OCI-LY7 (cell line): ENCODE results near the gene PAK1. TPM values are rescaled to one million over a fixed set of nuclear protein-coding genes. Genes with fewer than 3 reads are reported as not detected.

Source experiments
- BruUV-seq: library from RNA; stranded (reverse); fragments of 400-500 nt; replicated peaks from 2 replicates; lab custom pipeline; 2021; lab: Mats Ljungman, UMichigan
- CTCF ChIA-PET: fragments of 300-600 bp; sonication (Branson Sonifier 250); formaldehyde crosslinking; loops from one replicate; lab custom pipeline; 2022; ENCODE audit warnings: antibody characterized with exemption; ENCODE audit not compliant: unreplicated experiment; lab: Charles Lee
- POLR2A ChIA-PET: fragments of 300-600 bp; sonication (Branson Sonifier 250); formaldehyde crosslinking; loops from one replicate; lab custom pipeline; 2022; ENCODE audit warnings: antibody characterized with exemption; lab: Charles Lee
- DNase-seq: peaks from one replicate; pipeline ENCODE4 v3.0.0-alpha.2; 2015; ENCODE audit warnings: low spot score
- H2AFZ ChIP-seq: fragments of 200-600 bp; sonication (generic), shearing (Covaris generic); 2 replicates; pipeline ENCODE4 v1.6.1; 2014; ENCODE audit warnings: mild to moderate bottlenecking, antibody characterized with exemption, low read length, moderate library complexity
- H3K27ac ChIP-seq: fragments of 200-600 bp; sonication (generic); 2 replicates; pipeline ENCODE4 v1.5.1; 2014; ENCODE audit warnings: mixed run types, low read depth, mild to moderate bottlenecking, moderate library complexity, low read length, inconsistent platforms; ENCODE audit not compliant: poor library complexity, severe bottlenecking
- H3K36me3 ChIP-seq: fragments of 200-600 bp; sonication (generic); 2 replicates; pipeline ENCODE4 v1.6.1; 2014; ENCODE audit warnings: mild to moderate bottlenecking, antibody characterized with exemption, low read length, moderate library complexity, mixed read lengths; ENCODE audit not compliant: insufficient read depth
- H3K4me1 ChIP-seq: fragments of 200-600 bp; sonication (generic); 2 replicates; pipeline ENCODE4 v1.5.1; 2014; ENCODE audit warnings: mild to moderate bottlenecking, low read length; ENCODE audit not compliant: insufficient read depth, poor library complexity, severe bottlenecking
- H3K4me2 ChIP-seq: fragments of 200-600 bp; sonication (generic); 2 replicates; pipeline ENCODE4 v1.6.1; 2014; ENCODE audit warnings: mild to moderate bottlenecking, low read length
- H3K4me3 ChIP-seq: fragments of 200-600 bp; sonication (generic); 2 replicates; pipeline ENCODE4 v1.5.1; 2014; ENCODE audit warnings: mild to moderate bottlenecking, low read depth, low read length; ENCODE audit not compliant: poor library complexity, severe bottlenecking
- H3K79me2 ChIP-seq: fragments of 200-600 bp; sonication (generic); 2 replicates; pipeline ENCODE4 v1.6.1; 2016; ENCODE audit warnings: low read depth, mild to moderate bottlenecking, low read length, moderate library complexity, mixed read lengths; ENCODE audit not compliant: insufficient read depth
- H3K9me2 ChIP-seq: fragments of 200-600 bp; sonication (generic); 2 replicates; pipeline ENCODE4 v1.6.1; 2016; ENCODE audit warnings: mild to moderate bottlenecking, low read length, mixed read lengths; ENCODE audit not compliant: insufficient read depth
- H3K9me3 ChIP-seq: fragments of 200-600 bp; sonication (generic); 2 replicates; pipeline ENCODE4 v1.6.1; 2014; ENCODE audit warnings: mild to moderate bottlenecking, mixed run types, low read length, mixed read lengths
- H4K20me1 ChIP-seq: fragments of 200-600 bp; sonication (generic); 2 replicates; pipeline ENCODE4 v1.6.1; 2014; ENCODE audit warnings: mild to moderate bottlenecking, antibody characterized with exemption, low read length, moderate library complexity, mixed read lengths; ENCODE audit not compliant: insufficient read depth
- CTCF ChIP-seq: fragments of 200-600 bp; sonication (generic); conservative IDR thresholded peaks from 2 replicates; pipeline ENCODE4 v1.5.1; 2014; ENCODE audit warnings: mild to moderate bottlenecking, antibody characterized with exemption, low read length, moderate library complexity, mixed read lengths
- EZH2phosphoT487 ChIP-seq: fragments of 200-600 bp; sonication (generic); IDR thresholded peaks from 2 replicates; pipeline ENCODE4 v1.6.1; 2018; ENCODE audit warnings: low read depth, borderline replicate concordance, mild to moderate bottlenecking, mixed run types, antibody characterized with exemption, low read length, moderate library complexity, mixed read lengths
- intact Hi-C: fragments of 100-400 bp; cut with micrococcal nuclease; formaldehyde crosslinking; loops from one replicate; pipeline ENCODE4 v1.10.0; 2022; ENCODE audit not compliant: unreplicated experiment
- total RNA-seq, 2 experiments: library from RNA; depleted of rRNA in 1 of 2; stranded (reverse); fragments of >200 nt in 1 of 2; shearing (Covaris generic) in 1 of 2; gene quantifications; 2 replicates each; pipeline ENCODE4 v1.2.3, GENCODE V29; 2014 to 2022

The PAK1 gene
- total RNA-seq, 2 experiments from 2014 or later, result 1.0 to 3.4 TPM

GRCh38 chr11:77407613-77408012 lies 66.3 kb downstream of the PAK1 start:
- no peaks in the 10 kb centered on the region for H4K20me1 ChIP-seq
- no peaks in the 10 kb centered on the region for H3K36me3 ChIP-seq
- H3K4me2 ChIP-seq, result no peak overlapping the region
- no peaks in the 10 kb centered on the region for H3K4me1 ChIP-seq
- TF ChIP-seq EZH2phosphoT487 (no peak), CTCF (no peak)
- no peaks in the 10 kb centered on the region for H3K9me2 ChIP-seq
- H3K4me3 ChIP-seq, result no peak overlapping the region
- H3K79me2 ChIP-seq, result no peaks in the 10 kb centered on the region
- no peak overlapping the region for H3K27ac ChIP-seq
- no TSS peak for BruUV-seq
- no peaks in the 10 kb centered on the region for H3K9me3 ChIP-seq
- POLR2A ChIA-PET, result no interaction called here
- intact Hi-C loops, result no loop called here
- CTCF ChIA-PET, result no interaction called here
- H2AFZ ChIP-seq, result no peak overlapping the region
- no peak for DNase-seq

GRCh38 chr11:77406396-77406795 lies 67.5 kb downstream of the PAK1 start:
- POLR2A ChIA-PET, result interaction anchor here (0.6 kb wide), 1 partner anchor 88 kb away, joined by 4 read pairs; no protein-coding TSS in a partner anchor
- no peak overlapping the region for H3K4me2 ChIP-seq
- no peak overlapping the region for H2AFZ ChIP-seq
- BruUV-seq, result no TSS peak
- H3K36me3 ChIP-seq, result no peaks in the 10 kb centered on the region
- no peak for DNase-seq
- no peak for TF ChIP-seq EZH2phosphoT487
- TF ChIP-seq CTCF, result no peak
- H3K27ac ChIP-seq, result no peak overlapping the region
- H3K79me2 ChIP-seq, result no peaks in the 10 kb centered on the region
- H3K4me3 ChIP-seq, result no peak overlapping the region
- H4K20me1 ChIP-seq, result no peaks in the 10 kb centered on the region
- CTCF ChIA-PET, result no interaction called here
- H3K4me1 ChIP-seq, result no peaks in the 10 kb centered on the region
- intact Hi-C loops, result no loop called here
- H3K9me2 ChIP-seq, result no peaks in the 10 kb centered on the region
- H3K9me3 ChIP-seq, result no peaks in the 10 kb centered on the region

- Histone ChIP-seq H3K9me2 (no peaks in the 10 kb centered on the region), H3K4me2 (no peak overlapping the region), H3K4me1 (no peaks in the 10 kb centered on the region), H3K9me3 (no peaks in the 10 kb centered on the region), H4K20me1 (no peaks in the 10 kb centered on the region), H3K36me3 (no peaks in the 10 kb centered on the region), H3K79me2 (no peaks in the 10 kb centered on the region), H2AFZ (no peak overlapping the region), H3K27ac (no peak overlapping the region), H3K4me3 (no peak overlapping the region)
- CTCF ChIA-PET, result no interaction called here
- no peak for TF ChIP-seq EZH2phosphoT487
- TF ChIP-seq CTCF, result no peak
- intact Hi-C loops, result no loop called here
- no TSS peak for BruUV-seq
- DNase-seq, result no peak
- POLR2A ChIA-PET, result interaction anchor here (0.9 kb wide), 1 partner anchor 12 kb away, joined by 3 read pairs; no protein-coding TSS in a partner anchor
These were observed 70.7 kb downstream of the PAK1 start for GRCh38 chr11:77403211-77403610.
